Measurements from ENCODE around the gene PLA2G4E.

PLA2G4E gene

DNA sequence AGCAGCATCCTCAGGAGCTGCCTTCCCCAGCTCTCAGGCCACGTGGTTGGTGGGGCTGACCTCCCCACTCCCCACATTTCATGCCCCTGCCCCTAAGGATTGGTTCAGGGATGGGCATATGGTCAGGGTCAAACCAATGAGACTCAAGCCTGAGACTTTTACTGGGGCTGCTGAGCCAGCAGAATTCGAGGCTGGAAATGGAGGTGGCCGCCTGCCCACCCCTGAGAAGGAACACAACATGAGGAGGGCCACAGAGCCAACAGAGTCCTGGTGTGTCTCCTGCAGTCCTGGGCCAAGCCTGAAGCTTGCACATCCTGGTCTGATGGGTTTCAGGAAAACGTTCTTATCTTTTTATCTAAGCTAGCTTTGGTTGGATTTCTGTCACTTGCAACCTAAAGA is 54.4 kb downstream of the PLA2G4E start:
- Histone ChIP-seq H3K36me3 (no peaks in the 10 kb centered on the region), H3K27me3 (no peaks in the 10 kb centered on the region), H3K4me1 (ENCODE audit: control insufficient read depth in 1 of 2, insufficient read depth in 1 of 2, low read depth in 1 of 2, low read length in 1 of 2) (peaks cover 53 to 54% of the 10 kb centered on the region in 2 experiments), H3K9me3 (no peaks in the 10 kb centered on the region), H3K27ac (peak overlapping the region; percentile 85), H3K4me3 (ENCODE audit: low read depth in 1 of 2, low read length in 1 of 2) (no peak overlapping the region)
- TF ChIP-seq CTCF (IDR thresholded peaks at IDR 0.05), result no peak

DNA sequence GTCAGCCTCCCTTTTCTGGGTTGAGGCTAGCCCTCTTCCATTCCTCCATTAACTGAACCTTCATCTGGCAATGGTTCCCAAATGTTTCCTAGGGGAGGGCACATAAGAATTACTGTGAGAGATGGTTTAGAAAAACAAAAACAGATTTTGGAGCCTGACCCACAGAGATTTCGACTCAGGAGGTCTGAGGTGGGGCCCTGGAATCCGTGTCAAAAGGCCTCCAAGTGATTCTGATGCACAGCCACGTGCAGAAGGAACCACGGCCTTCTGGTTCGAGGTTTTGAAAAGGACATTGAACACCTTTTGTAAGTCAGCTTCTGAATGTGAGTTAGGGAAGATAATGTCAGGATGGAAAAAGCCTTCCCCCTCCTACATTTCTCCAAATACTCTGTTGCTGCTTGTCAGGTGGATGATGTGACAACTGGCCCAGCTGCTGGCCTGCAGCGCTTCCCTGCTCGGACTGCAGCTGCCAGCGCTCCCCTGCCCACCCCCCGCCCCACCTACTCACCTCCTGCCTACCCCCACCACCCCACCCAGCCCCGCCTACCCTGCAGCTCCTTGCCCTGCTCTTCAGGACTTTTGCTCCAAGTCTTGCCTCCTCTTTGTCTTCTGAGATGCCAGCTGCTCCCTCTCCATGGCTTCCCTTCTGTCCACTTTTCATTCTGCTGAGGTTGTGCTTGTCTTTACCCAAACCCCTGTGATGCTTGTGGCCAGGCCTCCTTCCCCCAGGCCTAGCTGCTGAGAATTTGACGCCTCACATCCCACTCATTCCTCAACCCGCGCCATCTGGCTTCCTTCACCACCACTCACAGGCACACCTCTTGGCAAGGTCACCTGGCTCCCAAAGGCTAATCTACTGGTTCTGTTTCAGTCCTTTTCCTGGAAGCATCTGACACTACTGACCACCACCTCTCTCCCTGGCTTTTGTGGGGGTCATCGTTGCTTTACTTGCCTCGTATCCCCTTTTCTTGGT is 55.1 kb downstream of the PLA2G4E start:
- no peak for TF ChIP-seq CTCF (IDR thresholded peaks at IDR 0.05)
- Histone ChIP-seq H3K4me3 (ENCODE audit: low read depth in 1 of 2, low read length in 1 of 2) (no peak overlapping the region), H3K4me1 (ENCODE audit: control insufficient read depth in 1 of 2, insufficient read depth in 1 of 2, low read depth in 1 of 2, low read length in 1 of 2) (peaks cover 46 to 47% of the 10 kb centered on the region in 2 experiments), H3K27me3 (no peaks in the 10 kb centered on the region), H3K9me3 (no peaks in the 10 kb centered on the region), H3K36me3 (no peaks in the 10 kb centered on the region), H3K27ac (no peak overlapping the region)

- Histone ChIP-seq H3K4me1 (ENCODE audit: control insufficient read depth in 1 of 2, insufficient read depth in 1 of 2, low read depth in 1 of 2, low read length in 1 of 2) (peaks cover 6 to 7% of the 10 kb centered on the region in 2 experiments), H3K27me3 (no peaks in the 10 kb centered on the region), H3K36me3 (no peaks in the 10 kb centered on the region), H3K9me3 (no peaks in the 10 kb centered on the region), H3K4me3 (ENCODE audit: low read depth in 1 of 2, low read length in 1 of 2) (no peak overlapping the region), H3K27ac (no peak overlapping the region)
- no peak for TF ChIP-seq CTCF (IDR thresholded peaks at IDR 0.05)
These were observed 59.1 kb downstream of the PLA2G4E start for GRCh38 chr15:41961595-41962202.

DNA sequence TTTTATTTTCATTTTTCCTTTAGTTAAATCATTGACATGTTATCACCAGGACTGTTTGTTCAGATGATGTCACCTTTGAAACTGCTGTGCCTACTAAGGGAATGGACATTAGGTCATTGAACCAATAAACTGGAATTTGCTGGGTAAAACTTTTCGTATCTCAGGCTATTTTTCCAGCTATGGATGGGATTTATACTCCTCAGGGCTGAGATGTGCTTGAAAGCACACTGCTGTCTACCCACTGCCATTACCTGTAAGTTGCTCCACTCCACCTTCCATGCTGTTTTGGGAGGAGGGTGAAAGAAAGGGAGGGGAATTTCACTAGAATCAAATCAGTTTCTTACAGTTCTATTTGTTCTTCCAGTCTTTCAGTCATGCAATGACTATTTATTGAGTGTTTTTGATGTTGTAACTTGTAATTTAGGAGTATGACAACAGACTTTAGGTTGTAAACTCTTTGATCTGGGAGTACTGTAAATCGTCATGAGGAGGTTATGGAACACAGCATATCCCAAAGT is 59.8 kb downstream of the PLA2G4E start:
- H3K27me3 ChIP-seq, result no peaks in the 10 kb centered on the region
- H3K4me1 ChIP-seq (ENCODE audit: control insufficient read depth in 1 of 2, insufficient read depth in 1 of 2, low read depth in 1 of 2, low read length in 1 of 2), result peaks cover 0 to under 1% of the 10 kb centered on the region in 2 experiments
- H3K27ac ChIP-seq, result no peak overlapping the region
- no peak overlapping the region for H3K4me3 ChIP-seq (ENCODE audit: low read depth in 1 of 2, low read length in 1 of 2)
- H3K9me3 ChIP-seq, result no peaks in the 10 kb centered on the region
- no peaks in the 10 kb centered on the region for H3K36me3 ChIP-seq
- TF ChIP-seq CTCF (IDR thresholded peaks at IDR 0.05), result no peak

DNA sequence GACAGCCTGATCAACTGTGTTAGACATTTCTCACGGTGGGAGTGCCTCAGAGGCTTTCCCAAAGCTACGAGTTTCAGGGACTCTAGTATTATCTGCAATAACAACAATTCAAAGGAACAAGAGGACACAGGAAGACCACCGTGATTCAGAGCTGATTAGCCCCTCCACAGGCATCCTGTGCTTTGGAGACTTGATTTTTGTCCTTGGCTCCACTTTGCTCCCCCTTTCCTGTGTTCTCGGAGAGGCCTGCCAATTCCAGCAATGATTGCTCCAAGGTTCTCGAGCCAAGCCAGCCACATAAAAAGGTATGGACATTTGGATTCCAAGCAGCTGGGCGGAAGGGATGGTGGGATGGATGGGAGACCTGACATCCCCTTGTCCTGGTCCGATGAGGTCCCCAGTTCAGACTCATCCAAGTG is 62.8 kb downstream of the PLA2G4E start:
- Histone ChIP-seq H3K27me3 (no peaks in the 10 kb centered on the region), H3K4me1 (ENCODE audit: control insufficient read depth in 1 of 2, insufficient read depth in 1 of 2, low read depth in 1 of 2, low read length in 1 of 2) (no peaks in the 10 kb centered on the region), H3K9me3 (no peaks in the 10 kb centered on the region), H3K27ac (no peak overlapping the region), H3K4me3 (ENCODE audit: low read depth in 1 of 2, low read length in 1 of 2) (no peak overlapping the region), H3K36me3 (peaks cover 10% of the 10 kb centered on the region)
- no peak for TF ChIP-seq CTCF (IDR thresholded peaks at IDR 0.05)

Data from neutrophil (primary cell).